Transverse colon (tissue), 4 donors: Measurements from ENCODE around the gene NPAS3. TPM values are rescaled to one million over a fixed set of nuclear protein-coding genes. Genes with fewer than 3 reads are reported as not detected.

ENCODE experiments used
- DNase-seq: peaks from one replicate; pipeline ENCODE4 v3.0.0-alpha.2; 2019
- H3K27ac ChIP-seq, 4 donors: fragments of 200-600 bp; sonication (generic); 2 replicates each; pipeline ENCODE4 v1.5.1; 2016 to 2018; ENCODE audit warnings: inconsistent platforms in 4 of 4
- H3K27me3 ChIP-seq: fragments of 200-600 bp; sonication (generic); 2 replicates; pipeline ENCODE4 v1.5.1; 2017; ENCODE audit warnings: inconsistent platforms
- H3K36me3 ChIP-seq, 4 donors: fragments of 200-600 bp; sonication (generic); 2 replicates each; pipeline ENCODE4 v1.5.1; 2017 to 2019; ENCODE audit warnings: inconsistent platforms in 4 of 4
- H3K4me1 ChIP-seq, 4 donors: fragments of 200-600 bp; sonication (generic); 2 replicates each; pipeline ENCODE4 v1.5.1; 2017 to 2020; ENCODE audit warnings: inconsistent platforms in 4 of 4
- H3K4me3 ChIP-seq, 4 donors: fragments of 200-600 bp; sonication (generic); 1 replicate in 1 of 4; 2 replicates in 3 of 4; pipeline versions ENCODE4 v1.5.1 to v1.6.1; 2017 to 2019; ENCODE audit warnings: inconsistent platforms in 4 of 4
- H3K9me3 ChIP-seq, 2 donors: fragments of 200-600 bp; sonication (generic); 2 replicates each; pipeline ENCODE4 v1.5.1; 2017 to 2019; ENCODE audit warnings: inconsistent platforms in 2 of 2
- CTCF ChIP-seq, 5 experiments: fragments of 200-600 bp in 3 of 5; fragments of 450-650 bp in 2 of 5; sonication (generic) in 3 of 5; IDR thresholded peaks; 1 replicate in 2 of 5; 2 replicates in 3 of 5; pipeline ENCODE4 v1.5.1; 2016 to 2017; ENCODE audit warnings: antibody characterized with exemption in 5 of 5, inconsistent platforms in 3 of 5, mild to moderate bottlenecking in 2 of 5, moderate library complexity in 1 of 5
- EP300 ChIP-seq: sonication (generic); formaldehyde crosslinking; IDR thresholded peaks from one replicate; pipeline ENCODE4 v1.6.1; 2017; ENCODE audit warnings: antibody characterized with exemption, low read depth
- POLR2A ChIP-seq: fragments of 450-650 bp; IDR thresholded peaks from one replicate; pipeline ENCODE4 v1.6.1; 2016; ENCODE audit warnings: antibody characterized with exemption, mild to moderate bottlenecking, moderate library complexity
- POLR2AphosphoS5 ChIP-seq, 3 donors: sonication (generic); formaldehyde crosslinking; IDR thresholded peaks; one replicate each; pipeline ENCODE4 v1.6.1; 2016; ENCODE audit warnings: antibody characterized with exemption in 3 of 3
- WGBS, 2 donors: methylation state at CpG; one replicate each; pipeline ENCODE4 v1.1.5; 2018; ENCODE audit warnings: low coverage in 1 of 2; 5-methylcytosine and 5-hydroxymethylcytosine counted together
- in situ Hi-C, 4 donors: fragments of 200-750 bp; cut with MboI; loops; one replicate each; pipeline versions ENCODE4 v1.15.0 to v1.15.1; 2017; ENCODE audit warnings: low sequenced_read_pairs in 3 of 4, low pct_ligation_motif_present in 1 of 4, low pct_unique_long_range_greater_than_20kb in 1 of 4
- intact Hi-C: fragments of 100-400 bp; cut with DNase I; formaldehyde crosslinking; loops from one replicate; pipeline ENCODE4 v1.15.1; 2023; ENCODE audit warnings: low total_unique reads
- total RNA-seq, 4 donors: library from RNA; depleted of rRNA; stranded (reverse); fragments of >200 nt; gene quantifications; one replicate each; pipeline ENCODE4 v1.1.0, GENCODE V29; 2016

The NPAS3 gene
- total RNA-seq, 4 donors from 2014 or later: 0.96 to 6.4 (median 1.8) TPM

GRCh38 chr14:32967421-32967820 lies 28.7 kb downstream of the NPAS3 start:
- no peak for TF ChIP-seq POLR2AphosphoS5 (IDR thresholded peaks at IDR 0.05)
- no peak for TF ChIP-seq POLR2A
- no peak for TF ChIP-seq EP300
- no peak for TF ChIP-seq CTCF (IDR thresholded peaks at IDR 0.05)
- intact Hi-C loops: no loop called here
- in situ Hi-C loops: no loop called here
- Histone ChIP-seq H3K4me1 (no peaks in the 10 kb centered on the region), H3K36me3 (no peaks in the 10 kb centered on the region), H3K4me3 (no peak overlapping the region), H3K27ac (no peak overlapping the region), H3K27me3 (no peaks in the 10 kb centered on the region), H3K9me3 (no peaks in the 10 kb centered on the region)
- WGBS, 2 donors: 65 to 77% methylated on average over 3 of the region's 3 CpGs
- no peak for DNase-seq

- in situ Hi-C loops (no loop called here), intact Hi-C loops (no loop called here)
- 84 to 89% methylated on average over 2 of the region's 2 CpGs for WGBS, 2 donors
- Histone ChIP-seq H3K36me3 (no peaks in the 10 kb centered on the region), H3K4me3 (no peak overlapping the region), H3K27me3 (no peaks in the 10 kb centered on the region), H3K9me3 (no peaks in the 10 kb centered on the region), H3K4me1 (no peaks in the 10 kb centered on the region), H3K27ac (no peak overlapping the region)
- TF ChIP-seq EP300 (no peak), POLR2A (no peak), CTCF (IDR thresholded peaks at IDR 0.05) (no peak), POLR2AphosphoS5 (IDR thresholded peaks at IDR 0.05) (no peak)
- no peak for DNase-seq
Measured at GRCh38 chr14:32968972-32969544, 30.4 kb downstream of the NPAS3 start.

GRCh38 chr14:32977913-32978312 lies 39.2 kb downstream of the NPAS3 start:
- no peaks in the 10 kb centered on the region for H3K36me3 ChIP-seq
- WGBS, 2 donors: 73 to 96% methylated on average over 2 of the region's 2 CpGs
- intact Hi-C loops: no loop called here
- in situ Hi-C loops: no loop called here
- H3K9me3 ChIP-seq: no peaks in the 10 kb centered on the region
- TF ChIP-seq EP300 (no peak), CTCF (IDR thresholded peaks at IDR 0.05) (no peak), POLR2AphosphoS5 (IDR thresholded peaks at IDR 0.05) (no peak), POLR2A (no peak)
- H3K27me3 ChIP-seq: no peaks in the 10 kb centered on the region
- no peaks in the 10 kb centered on the region for H3K4me1 ChIP-seq
- no peak for DNase-seq
- no peak overlapping the region for H3K4me3 ChIP-seq
- H3K27ac ChIP-seq: no peak overlapping the region

- 88 to 93% methylated on average over 4 of the region's 4 CpGs for WGBS, 2 donors
- Histone ChIP-seq H3K27me3 (no peaks in the 10 kb centered on the region), H3K27ac (no peak overlapping the region), H3K4me1 (no peaks in the 10 kb centered on the region), H3K4me3 (no peak overlapping the region), H3K9me3 (no peaks in the 10 kb centered on the region), H3K36me3 (no peaks in the 10 kb centered on the region)
- intact Hi-C loops (no loop called here), in situ Hi-C loops (no loop called here)
- no peak for DNase-seq
- no peak for TF ChIP-seq POLR2A
- TF ChIP-seq CTCF (IDR thresholded peaks at IDR 0.05): no peak
- no peak for TF ChIP-seq EP300
- no peak for TF ChIP-seq POLR2AphosphoS5 (IDR thresholded peaks at IDR 0.05)
Measured at GRCh38 chr14:32978691-32979255, 40.1 kb downstream of the NPAS3 start.
